AG04450 (cell line): Measurements from ENCODE around the gene POU2AF3. TPM values are rescaled to one million over a fixed set of nuclear protein-coding genes. Genes with fewer than 3 reads are reported as not detected.

Experiments
- CTCF ChIA-PET: fragments of 300-600, 350-600 bp; formaldehyde crosslinking; extraction: SDS; loops from one replicate; lab custom pipeline; 2022; ENCODE audit warnings: antibody characterized with exemption, inconsistent platforms; lab: Charles Lee
- POLR2A ChIA-PET: fragments of 350-600 bp; formaldehyde crosslinking; extraction: SDS; loops from one replicate; lab custom pipeline; 2021; ENCODE audit warnings: antibody characterized with exemption, inconsistent platforms; lab: Yijun Ruan, JAX
- DNase-seq: peaks from one replicate; pipeline ENCODE4 v3.0.0-alpha.2; 2011; ENCODE audit warnings: low read depth, low spot score
- H3K27ac ChIP-seq: one replicate; pipeline ENCODE4 v1.5.1; 2012; ENCODE audit warnings: low read depth, low read length, control low read depth
- H3K27me3 ChIP-seq: one replicate; pipeline ENCODE4 v1.6.0; 2012; ENCODE audit warnings: low read length; ENCODE audit not compliant: control insufficient read depth, insufficient read depth
- H3K4me3 ChIP-seq: 2 replicates; pipeline ENCODE4 v1.5.1; 2011; ENCODE audit warnings: mild to moderate bottlenecking, low read depth, low read length, control low read depth
- H3K9me3 ChIP-seq: 2 replicates; pipeline ENCODE4 v1.5.1; 2012; ENCODE audit warnings: low read length; ENCODE audit not compliant: control insufficient read depth, insufficient read depth
- CTCF ChIP-seq: IDR thresholded peaks from 2 replicates; pipeline ENCODE4 v1.5.1; 2011; ENCODE audit warnings: low read depth, low read length, control low read depth, inconsistent platforms
- polyA minus RNA-seq: library from RNA; depleted of rRNA, polyadenylated mRNA; stranded (reverse); fragments of >200 nt; gene quantifications from 2 replicates; pipeline ENCODE4 v1.2.3, GENCODE V29; 2011; rRNA and poly(A)+ RNA removed
- polyA plus RNA-seq: library from polyadenylated mRNA; depleted of rRNA; stranded (reverse); fragments of >200 nt; gene quantifications from 2 replicates; pipeline ENCODE4 v1.2.3, GENCODE V29; 2011; rRNA removed

The POU2AF3 gene, protein sequence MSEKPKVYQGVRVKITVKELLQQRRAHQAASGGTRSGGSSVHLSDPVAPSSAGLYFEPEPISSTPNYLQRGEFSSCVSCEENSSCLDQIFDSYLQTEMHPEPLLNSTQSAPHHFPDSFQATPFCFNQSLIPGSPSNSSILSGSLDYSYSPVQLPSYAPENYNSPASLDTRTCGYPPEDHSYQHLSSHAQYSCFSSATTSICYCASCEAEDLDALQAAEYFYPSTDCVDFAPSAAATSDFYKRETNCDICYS
- polyA plus RNA-seq (0.11 TPM in 1 of 2 replicates, not detected in the other), polyA minus RNA-seq (not detected in 2 replicates)

GRCh38 chr11:111298413-111299100, at the start of gene POU2AF3:
Gene POU2AF3, plus strand, starts transcription at chr11:111298546. Its CDS starts 36 bp downstream, at chr11:111298582.
- H3K27ac ChIP-seq, result no peak within 1 kb of the TSS
- ChIA-PET POLR2A (no interaction called here), CTCF (interaction anchor here (0.6 to 2.4 kb wide), 3 partner anchors 14 to 125 kb away, joined by 3 to 6 read pairs (median 4); no protein-coding TSS in a partner anchor)
- no peaks in the 10 kb centered on the region for H3K9me3 ChIP-seq
- H3K4me3 ChIP-seq, result peak within 1 kb of the TSS; percentile 59
- no peak for DNase-seq
- peaks cover 44% of the 10 kb centered on the region for H3K27me3 ChIP-seq
- no peak for TF ChIP-seq CTCF

DNA sequence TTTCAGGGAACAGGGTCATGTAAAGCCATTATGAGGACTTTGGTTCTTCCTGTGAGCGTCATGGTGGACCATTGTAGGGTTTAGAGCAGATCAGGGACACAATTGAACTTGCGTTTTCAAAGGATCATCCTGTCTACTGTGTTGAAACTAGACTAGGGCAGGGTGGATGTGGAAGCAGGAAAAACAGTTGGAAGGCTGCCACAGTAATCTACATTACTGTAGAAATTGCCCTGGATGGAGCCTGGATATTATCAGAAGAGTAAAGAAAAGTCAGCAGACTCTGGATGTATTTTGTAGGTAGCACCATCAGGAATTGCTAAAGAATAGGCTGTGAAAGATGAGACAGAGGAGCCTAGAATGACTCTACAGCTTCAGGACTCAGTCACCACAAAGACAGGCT, 47.4 kb upstream of the POU2AF3 start:
- DNase-seq, result no peak
- TF ChIP-seq CTCF, result no peak
- ChIA-PET POLR2A (no interaction called here), CTCF (no interaction called here)
- Histone ChIP-seq H3K27me3 (peaks cover 10% of the 10 kb centered on the region), H3K27ac (no peak overlapping the region), H3K4me3 (no peak overlapping the region), H3K9me3 (no peaks in the 10 kb centered on the region)

- POLR2A ChIA-PET, result no interaction called here
- no peak for TF ChIP-seq CTCF
- Histone ChIP-seq H3K27me3 (peaks cover 17% of the 10 kb centered on the region), H3K4me3 (no peak overlapping the region), H3K27ac (no peak overlapping the region), H3K9me3 (no peaks in the 10 kb centered on the region)
- CTCF ChIA-PET, result no interaction called here
- no peak for DNase-seq
These were observed 45.2 kb upstream of the POU2AF3 start for GRCh38 chr11:111253131-111253530.

- DNase-seq, result no peak
- POLR2A ChIA-PET, result no interaction called here
- Histone ChIP-seq H3K27me3 (peaks cover 17% of the 10 kb centered on the region), H3K4me3 (no peak overlapping the region), H3K9me3 (no peaks in the 10 kb centered on the region), H3K27ac (no peak overlapping the region)
- no peak for TF ChIP-seq CTCF
- CTCF ChIA-PET, result no interaction called here
These were observed 44.7 kb upstream of the POU2AF3 start for GRCh38 chr11:111253630-111254029.

- CTCF ChIA-PET, result no interaction called here
- no peak for TF ChIP-seq CTCF
- DNase-seq, result no peak
- POLR2A ChIA-PET, result no interaction called here
- H3K27me3 ChIP-seq, result peaks cover 15% of the 10 kb centered on the region
- H3K9me3 ChIP-seq, result no peaks in the 10 kb centered on the region
- H3K27ac ChIP-seq, result no peak overlapping the region
- no peak overlapping the region for H3K4me3 ChIP-seq
These were observed 40.3 kb upstream of the POU2AF3 start for GRCh38 chr11:111258046-111258445.
